ENCODE measurements around the gene IZUMO2. TPM values are rescaled to one million over a fixed set of nuclear protein-coding genes. Genes with fewer than 3 reads are reported as not detected.
"Not testable (repeated sequence)": the region's sequence is repeated elsewhere in the genome, so short reads cannot be mapped to it uniquely, and the experiment has no call there.

The IZUMO2 gene
- total RNA-seq, 1 experiment from 2014 or later, result not detected

DNA sequence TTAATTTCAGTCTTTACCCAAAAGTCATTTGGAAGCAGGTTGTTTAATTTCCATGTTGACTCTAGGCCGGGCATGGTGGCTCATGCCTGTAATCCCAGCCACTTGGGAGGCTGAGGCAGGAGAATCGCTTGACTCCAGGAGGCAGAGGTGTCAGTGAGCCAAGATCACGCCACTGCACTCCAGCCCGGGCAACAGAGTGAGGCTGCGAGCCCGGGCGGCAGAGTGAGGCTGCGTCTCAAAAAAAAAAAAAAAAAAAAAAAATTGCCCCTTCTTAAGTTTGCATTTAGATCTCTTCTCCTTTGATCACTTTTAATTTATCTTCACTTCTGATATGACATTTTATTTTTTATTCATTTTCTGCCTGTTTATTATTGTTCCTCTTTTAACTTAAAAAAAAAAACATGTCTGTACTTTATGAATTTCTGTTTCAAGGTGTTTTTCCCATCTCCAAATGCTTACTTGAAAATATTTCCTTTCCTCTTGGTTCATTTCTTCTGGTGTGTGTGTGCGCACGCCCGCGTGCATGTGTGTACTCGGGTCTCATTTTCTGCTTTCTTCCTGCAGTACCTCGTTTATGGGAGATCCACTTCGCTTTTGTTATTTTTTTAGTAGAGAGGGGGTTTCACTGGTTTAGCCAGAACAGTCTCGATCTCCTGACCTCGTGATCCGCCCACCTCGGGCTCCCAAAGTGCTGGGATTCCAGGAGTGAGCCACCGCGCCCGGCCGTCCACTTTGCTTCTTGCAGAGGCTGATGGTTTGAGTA is 26.3 kb downstream of the IZUMO2 start:
- DNase-seq (ENCODE audit: low read depth), result not testable (repeated sequence)

DNA sequence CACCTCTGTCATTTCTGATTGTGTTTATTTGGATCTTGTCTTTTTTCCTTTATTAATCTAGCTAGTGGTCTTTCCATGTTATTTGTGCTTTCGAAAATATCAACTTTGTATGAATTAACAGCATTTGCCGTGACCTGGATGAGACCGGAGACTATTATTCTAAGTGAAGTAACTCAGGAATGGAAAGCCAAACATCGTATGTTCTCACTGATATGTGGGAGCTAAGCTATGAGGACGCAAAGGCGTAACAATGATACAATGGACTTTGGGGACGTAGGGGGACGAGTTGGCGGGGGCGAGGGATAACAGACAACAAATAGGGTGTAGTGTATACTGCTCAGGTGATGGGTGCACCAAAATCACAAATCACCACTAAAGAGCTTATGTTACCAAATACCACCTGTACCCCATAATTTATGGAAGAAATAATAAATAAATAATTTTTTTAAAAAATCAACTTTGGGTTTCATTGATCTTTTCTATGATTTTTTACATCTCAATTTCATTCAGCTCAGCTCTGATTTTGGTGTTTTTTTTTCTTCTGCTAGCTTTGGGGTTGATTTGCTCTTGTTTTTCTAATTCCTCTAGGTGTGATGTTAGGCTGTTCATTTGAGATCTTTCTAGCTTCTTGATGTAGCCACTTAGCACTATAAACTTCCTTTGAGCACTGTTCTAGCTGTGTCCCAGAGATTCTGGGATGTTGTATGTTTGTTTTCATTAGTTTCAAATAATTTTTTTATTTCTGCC is 27.1 kb downstream of the IZUMO2 start:
- DNase-seq (ENCODE audit: low read depth), result not testable (repeated sequence)

DNA sequence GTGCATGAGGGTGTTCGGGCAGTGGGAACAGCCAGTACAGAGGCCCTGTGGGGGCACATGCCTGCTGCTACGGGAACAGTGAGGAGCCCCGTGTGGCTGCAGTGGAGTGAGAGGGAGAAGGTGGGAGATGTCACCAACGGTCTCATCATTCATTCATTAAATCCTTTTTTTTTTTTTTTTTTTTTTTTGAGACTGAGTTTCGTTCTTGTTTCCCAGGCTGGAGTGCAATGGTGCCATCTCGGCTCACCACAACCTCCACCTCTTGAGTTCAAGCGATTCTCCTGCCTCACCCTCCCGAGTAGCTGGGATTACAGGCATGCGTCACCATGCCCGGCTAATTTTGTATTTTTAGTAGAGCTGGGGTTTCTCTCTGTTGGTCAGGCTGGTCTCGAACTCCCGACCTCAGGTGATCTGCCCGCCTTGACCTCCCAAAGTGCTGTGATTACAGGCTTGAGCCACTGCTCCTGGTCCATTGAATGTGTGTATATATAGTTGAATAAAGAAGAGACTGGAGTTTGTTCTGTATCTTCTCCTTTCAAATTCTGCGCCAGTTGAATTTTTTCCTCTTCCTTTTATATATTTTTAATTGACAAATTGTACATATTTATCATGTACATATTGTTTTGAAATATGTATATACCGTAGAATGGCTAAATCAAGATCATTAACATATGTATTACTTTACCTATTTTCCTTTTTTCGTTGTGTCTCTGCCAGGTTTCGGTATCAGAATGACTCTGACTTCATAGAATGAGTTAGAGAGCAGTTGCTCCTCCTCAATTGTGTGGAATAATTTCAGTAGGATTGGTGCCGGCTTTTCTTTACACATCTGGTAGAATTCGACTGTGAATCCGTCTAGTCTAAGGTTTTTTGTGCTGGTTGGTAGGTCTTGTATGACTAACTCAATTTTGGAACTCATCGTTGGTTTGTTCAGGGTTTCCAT is 28.0 kb downstream of the IZUMO2 start:
- DNase-seq (ENCODE audit: low read depth), result not testable (repeated sequence)

DNA sequence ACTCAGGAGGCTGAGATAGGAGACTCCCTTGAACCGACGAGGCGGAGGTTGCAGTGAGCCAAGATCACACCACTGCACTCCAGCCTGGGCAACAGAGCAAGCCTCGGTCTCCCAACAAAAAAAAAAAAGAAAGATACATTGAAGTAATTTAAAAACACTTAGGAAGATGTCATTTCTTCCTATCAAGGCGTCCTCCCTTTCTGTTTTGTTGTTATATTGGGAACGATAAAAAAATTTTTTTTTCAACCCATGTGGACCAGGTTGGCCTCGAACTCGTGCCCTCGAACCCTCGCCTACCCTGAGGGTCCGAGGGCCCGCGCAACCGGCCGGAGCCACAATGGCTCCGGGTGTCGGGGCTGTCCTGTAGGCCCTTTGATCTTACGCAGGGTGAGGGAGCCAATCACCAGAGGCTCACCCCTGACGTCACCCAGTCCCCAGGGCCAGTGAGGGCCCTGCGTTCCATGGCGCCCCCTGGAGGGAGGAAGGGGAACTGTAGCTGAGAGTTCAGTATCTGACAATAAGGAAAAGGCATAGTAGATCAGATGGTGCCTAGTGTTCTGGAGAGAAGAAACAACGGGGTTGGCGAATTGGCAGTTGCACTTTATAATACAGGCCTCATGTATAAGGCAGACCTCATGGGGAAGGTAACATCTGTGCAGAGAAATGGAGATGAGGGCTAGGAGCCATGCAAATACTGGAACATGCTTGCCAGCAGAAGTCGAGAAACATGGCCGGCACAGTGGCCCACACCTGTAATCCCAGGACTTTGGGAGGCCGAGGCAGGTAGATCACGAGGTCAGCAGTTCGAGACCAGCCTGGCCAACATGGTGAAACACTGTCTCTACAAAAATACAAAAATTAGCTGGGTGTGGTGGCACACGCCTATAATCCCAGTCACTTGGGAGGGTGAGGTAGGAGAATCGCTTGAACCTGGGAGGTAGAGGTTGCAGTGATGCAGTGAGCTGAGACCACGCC is 29.3 kb downstream of the IZUMO2 start:
- not testable (repeated sequence) for DNase-seq (ENCODE audit: low read depth)

DNA sequence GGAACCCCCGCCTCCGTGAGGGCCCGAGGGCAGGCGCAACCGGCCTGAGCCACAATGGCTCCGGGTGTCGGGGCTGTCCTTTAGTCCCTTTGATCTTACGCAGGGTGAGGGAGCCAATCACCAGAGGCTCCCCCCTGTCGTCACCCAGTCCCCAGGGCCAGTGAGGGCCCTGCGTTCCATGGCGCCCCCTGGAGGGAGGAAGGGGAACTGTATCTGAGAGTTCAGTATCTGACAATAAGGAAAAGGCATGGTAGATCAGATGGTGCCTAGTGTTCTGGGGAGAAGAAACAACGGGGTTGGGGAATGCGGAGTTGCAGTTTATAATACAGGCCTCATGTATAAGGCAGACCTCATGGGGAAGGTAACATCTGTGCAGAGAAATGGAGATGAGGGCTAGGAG is 59.1 kb downstream of the IZUMO2 start:
- not testable (repeated sequence) for DNase-seq (ENCODE audit: low read depth)

DNA sequence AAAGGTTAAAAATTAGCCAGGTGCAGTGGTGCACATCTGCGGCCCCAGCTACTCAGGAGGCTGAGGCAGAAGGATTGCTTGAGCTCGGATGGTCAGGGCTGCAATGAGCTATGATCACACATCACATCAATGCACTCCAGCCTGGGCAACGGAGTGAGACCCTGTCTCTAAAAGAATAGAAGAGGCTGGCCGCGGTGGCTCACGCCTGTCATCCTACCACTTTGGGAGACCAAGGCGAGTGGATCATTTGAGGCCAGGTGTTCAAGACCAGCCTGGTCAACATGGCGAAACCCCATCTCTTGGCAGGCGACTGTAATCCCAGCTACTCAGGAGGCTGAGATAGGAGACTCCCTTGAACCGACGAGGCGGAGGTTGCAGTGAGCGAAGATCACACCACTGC is 59.7 kb downstream of the IZUMO2 start:
- DNase-seq (ENCODE audit: low read depth), result not testable (repeated sequence)

Other genes starting within 250 kb of the IZUMO2 start
- 13.6 and 17.4 TPM in 2 replicates for gene ATF5, start 234.1 kb downstream of the IZUMO2 start, total RNA-seq (2014; rRNA removed; shearing (Covaris generic))
- 72.9 and 91.9 TPM in 2 replicates for gene NUP62, start 233.8 kb downstream of the IZUMO2 start, total RNA-seq (2014; rRNA removed; shearing (Covaris generic))
- gene SIGLEC11, start 202.1 kb downstream of the IZUMO2 start, total RNA-seq (2014; rRNA removed; shearing (Covaris generic)), result not detected in 2 replicates
- 18.9 and 20.9 TPM in 2 replicates for gene VRK3, start 137.9 kb downstream of the IZUMO2 start, total RNA-seq (2014; rRNA removed; shearing (Covaris generic))
- 10.1 and 10.4 TPM in 2 replicates for gene ZNF473, start 137.3 kb downstream of the IZUMO2 start, total RNA-seq (2014; rRNA removed; shearing (Covaris generic))
- gene MYH14, start 40.3 kb upstream of the IZUMO2 start, total RNA-seq (2014; rRNA removed; shearing (Covaris generic)), result not detected in 2 replicates
- gene KCNC3, start 166.1 kb upstream of the IZUMO2 start, total RNA-seq (2014; rRNA removed; shearing (Covaris generic)), result not detected in 2 replicates
- gene NAPSA, start 202.4 kb upstream of the IZUMO2 start, total RNA-seq (2014; rRNA removed; shearing (Covaris generic)), result not detected in 2 replicates
- gene NR1H2, start 213.2 kb upstream of the IZUMO2 start, total RNA-seq (2014; rRNA removed; shearing (Covaris generic)), result 96.1 and 98.3 TPM in 2 replicates
- 173 and 185 TPM in 2 replicates for gene POLD1, start 221.1 kb upstream of the IZUMO2 start, total RNA-seq (2014; rRNA removed; shearing (Covaris generic))